Measurements from ENCODE around the gene PINLYP. TPM values are rescaled to one million over a fixed set of nuclear protein-coding genes. Genes with fewer than 3 reads are reported as not detected.

PINLYP gene
- total and polyA plus RNA-seq, 2 of the 13 experiments (the other 11 are each of a cell fraction or from before 2014, with no cell fraction given), result 0.21 to 0.24 TPM

DNA sequence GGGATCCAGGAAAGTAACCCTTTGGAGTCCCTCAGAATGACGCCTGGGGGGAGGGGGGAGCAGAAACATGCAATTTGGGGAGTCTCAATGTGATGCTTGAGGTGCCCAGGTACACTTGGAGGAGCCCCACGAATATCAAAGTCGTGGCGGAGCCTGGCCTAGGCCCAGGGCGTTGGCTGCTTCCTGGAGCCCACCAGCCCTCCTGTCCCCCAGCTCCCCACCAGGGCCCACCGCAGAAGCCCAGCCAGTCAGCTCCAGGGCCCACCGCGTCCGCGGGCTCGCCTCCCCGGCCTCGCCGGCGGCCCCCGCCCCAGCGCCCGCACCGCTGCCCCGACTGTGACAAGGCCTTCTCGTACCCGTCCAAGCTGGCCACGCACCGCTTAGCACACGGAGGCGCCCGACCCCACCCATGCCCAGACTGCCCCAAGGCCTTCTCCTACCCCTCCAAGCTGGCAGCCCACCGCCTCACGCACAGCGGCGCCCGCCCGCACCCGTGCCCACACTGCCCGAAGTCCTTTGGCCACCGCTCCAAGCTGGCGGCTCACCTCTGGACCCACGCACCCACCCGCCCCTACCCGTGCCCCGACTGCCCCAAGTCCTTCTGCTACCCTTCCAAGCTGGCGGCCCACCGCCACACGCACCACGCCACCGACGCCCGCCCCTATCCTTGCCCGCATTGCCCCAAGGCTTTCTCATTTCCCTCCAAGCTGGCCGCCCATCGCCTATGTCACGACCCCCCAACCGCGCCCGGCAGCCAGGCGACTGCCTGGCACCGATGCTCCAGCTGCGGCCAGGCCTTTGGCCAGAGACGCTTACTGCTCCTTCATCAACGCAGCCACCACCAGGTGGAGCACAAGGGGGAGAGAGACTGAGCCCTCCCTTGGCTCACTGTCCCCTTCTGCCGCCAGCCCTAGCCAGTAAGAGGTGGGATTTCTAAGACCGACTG, 40.5 kb upstream of the PINLYP start (continued):
- TF ChIP-seq HNRNPL (IDR thresholded peaks at IDR 0.05; ENCODE audit: low read depth, low read length), result 0 out of 2 replicates have a peak, but pooled peaks have one; percentile 52
- 0 out of 2 replicates have a peak, but pooled peaks have one; percentile 45 for TF ChIP-seq ZBTB38 (CRISPR knock-in tag; IDR thresholded peaks at IDR 0.05)
- TF ChIP-seq STAG1 (CRISPR knock-in tag; IDR thresholded peaks at IDR 0.05), result peak; percentile 46
- no peak for TF ChIP-seq SRSF9 (IDR thresholded peaks at IDR 0.05; ENCODE audit: borderline replicate concordance, insufficient read depth, low read depth, low read length, poor library complexity, severe bottlenecking)
- TF ChIP-seq, protein P1, sequence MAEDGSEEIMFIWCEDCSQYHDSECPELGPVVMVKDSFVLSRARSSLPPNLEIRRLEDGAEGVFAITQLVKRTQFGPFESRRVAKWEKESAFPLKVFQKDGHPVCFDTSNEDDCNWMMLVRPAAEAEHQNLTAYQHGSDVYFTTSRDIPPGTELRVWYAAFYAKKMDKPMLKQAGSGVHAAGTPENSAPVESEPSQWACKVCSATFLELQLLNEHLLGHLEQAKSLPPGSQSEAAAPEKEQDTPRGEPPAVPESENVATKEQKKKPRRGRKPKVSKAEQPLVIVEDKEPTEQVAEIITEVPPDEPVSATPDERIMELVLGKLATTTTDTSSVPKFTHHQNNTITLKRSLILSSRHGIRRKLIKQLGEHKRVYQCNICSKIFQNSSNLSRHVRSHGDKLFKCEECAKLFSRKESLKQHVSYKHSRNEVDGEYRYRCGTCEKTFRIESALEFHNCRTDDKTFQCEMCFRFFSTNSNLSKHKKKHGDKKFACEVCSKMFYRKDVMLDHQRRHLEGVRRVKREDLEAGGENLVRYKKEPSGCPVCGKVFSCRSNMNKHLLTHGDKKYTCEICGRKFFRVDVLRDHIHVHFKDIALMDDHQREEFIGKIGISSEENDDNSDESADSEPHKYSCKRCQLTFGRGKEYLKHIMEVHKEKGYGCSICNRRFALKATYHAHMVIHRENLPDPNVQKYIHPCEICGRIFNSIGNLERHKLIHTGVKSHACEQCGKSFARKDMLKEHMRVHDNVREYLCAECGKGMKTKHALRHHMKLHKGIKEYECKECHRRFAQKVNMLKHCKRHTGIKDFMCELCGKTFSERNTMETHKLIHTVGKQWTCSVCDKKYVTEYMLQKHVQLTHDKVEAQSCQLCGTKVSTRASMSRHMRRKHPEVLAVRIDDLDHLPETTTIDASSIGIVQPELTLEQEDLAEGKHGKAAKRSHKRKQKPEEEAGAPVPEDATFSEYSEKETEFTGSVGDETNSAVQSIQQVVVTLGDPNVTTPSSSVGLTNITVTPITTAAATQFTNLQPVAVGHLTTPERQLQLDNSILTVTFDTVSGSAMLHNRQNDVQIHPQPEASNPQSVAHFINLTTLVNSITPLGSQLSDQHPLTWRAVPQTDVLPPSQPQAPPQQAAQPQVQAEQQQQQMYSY (CRISPR knock-in tag; IDR thresholded peaks at IDR 0.05), result no peak
- TF ChIP-seq RCOR2 (CRISPR knock-in tag; IDR thresholded peaks at IDR 0.05), result no peak
- TF ChIP-seq XRCC5 (optimal IDR thresholded peaks at IDR 0.05; ENCODE audit: low read length), result peak; percentile 32
- TF ChIP-seq AGO2 (optimal IDR thresholded peaks at IDR 0.05; ENCODE audit: low read depth, low read length), result peak; percentile 48
- peak; percentile 18 for TF ChIP-seq HNRNPLL (IDR thresholded peaks at IDR 0.05; ENCODE audit: low read depth, low read length, poor library complexity, severe bottlenecking)
- TF ChIP-seq ZNF768 (CRISPR knock-in tag; IDR thresholded peaks at IDR 0.05), result peak; percentile 12; the same call in 1 of the 2 replicates
- TF ChIP-seq, protein P2, sequence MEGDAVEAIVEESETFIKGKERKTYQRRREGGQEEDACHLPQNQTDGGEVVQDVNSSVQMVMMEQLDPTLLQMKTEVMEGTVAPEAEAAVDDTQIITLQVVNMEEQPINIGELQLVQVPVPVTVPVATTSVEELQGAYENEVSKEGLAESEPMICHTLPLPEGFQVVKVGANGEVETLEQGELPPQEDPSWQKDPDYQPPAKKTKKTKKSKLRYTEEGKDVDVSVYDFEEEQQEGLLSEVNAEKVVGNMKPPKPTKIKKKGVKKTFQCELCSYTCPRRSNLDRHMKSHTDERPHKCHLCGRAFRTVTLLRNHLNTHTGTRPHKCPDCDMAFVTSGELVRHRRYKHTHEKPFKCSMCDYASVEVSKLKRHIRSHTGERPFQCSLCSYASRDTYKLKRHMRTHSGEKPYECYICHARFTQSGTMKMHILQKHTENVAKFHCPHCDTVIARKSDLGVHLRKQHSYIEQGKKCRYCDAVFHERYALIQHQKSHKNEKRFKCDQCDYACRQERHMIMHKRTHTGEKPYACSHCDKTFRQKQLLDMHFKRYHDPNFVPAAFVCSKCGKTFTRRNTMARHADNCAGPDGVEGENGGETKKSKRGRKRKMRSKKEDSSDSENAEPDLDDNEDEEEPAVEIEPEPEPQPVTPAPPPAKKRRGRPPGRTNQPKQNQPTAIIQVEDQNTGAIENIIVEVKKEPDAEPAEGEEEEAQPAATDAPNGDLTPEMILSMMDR (CRISPR knock-in tag; IDR thresholded peaks at IDR 0.05), result peak; percentile 65
- peak; percentile 17 for TF ChIP-seq HNRNPK (IDR thresholded peaks at IDR 0.05; ENCODE audit: low read depth, low read length, poor library complexity, severe bottlenecking)
- peak; percentile 33 for TF ChIP-seq RBM22 (optimal IDR thresholded peaks at IDR 0.05; ENCODE audit: low read length)

All from HepG2 (cell line).